ENCODE results near the gene RASGEF1C. TPM values are rescaled to one million over a fixed set of nuclear protein-coding genes. Genes with fewer than 3 reads are reported as not detected.

RASGEF1C gene
- 0.30 TPM for polyA plus RNA-seq (2012; ENCODE audit: insufficient read length, low read depth)

GRCh38 chr5:180209137-180209581 lies at the start of gene RASGEF1C:
Gene RASGEF1C (minus strand): TSS chr5:180209211. CDS start chr5:180138052, 71,159 bp downstream.
- no peak for TF ChIP-seq FOXP2 (optimal IDR thresholded peaks at IDR 0.05; ENCODE audit: borderline replicate concordance, extremely low read depth, extremely low read length, insufficient read depth)

- TF ChIP-seq REST (IDR thresholded peaks at IDR 0.05; ENCODE audit: insufficient read depth in 1 of 2, low read depth in 2 of 2, low read length in 2 of 2): no peak
- TF ChIP-seq SIN3A (IDR thresholded peaks at IDR 0.05; ENCODE audit: borderline replicate concordance, insufficient read depth, low read length): no peak
Observed at GRCh38 chr5:180253036-180253824, 44.2 kb upstream of the RASGEF1C start.

GRCh38 chr5:180251887-180252286 lies 42.9 kb upstream of the RASGEF1C start:
- TF ChIP-seq TAF1 (IDR thresholded peaks at IDR 0.05; ENCODE audit: borderline replicate concordance, insufficient read depth, low read length) (no peak), REST (IDR thresholded peaks at IDR 0.05; ENCODE audit: insufficient read depth in 1 of 2, low read depth in 2 of 2, low read length in 2 of 2) (no peak), POLR2AphosphoS5 (IDR thresholded peaks at IDR 0.05; ENCODE audit: low read depth, low read length) (no peak), SIN3A (IDR thresholded peaks at IDR 0.05; ENCODE audit: borderline replicate concordance, insufficient read depth, low read length) (no peak), FOXP2 (optimal IDR thresholded peaks at IDR 0.05; ENCODE audit: borderline replicate concordance, extremely low read depth, extremely low read length, insufficient read depth) (no peak)

- TF ChIP-seq REST (IDR thresholded peaks at IDR 0.05; ENCODE audit: insufficient read depth in 1 of 2, low read depth in 2 of 2, low read length in 2 of 2): no peak
Observed at GRCh38 chr5:180251141-180251540, 42.1 kb upstream of the RASGEF1C start.

GRCh38 chr5:180250329-180250728 lies 41.3 kb upstream of the RASGEF1C start:
- TF ChIP-seq FOXP2 (optimal IDR thresholded peaks at IDR 0.05; ENCODE audit: borderline replicate concordance, extremely low read depth, extremely low read length, insufficient read depth): no peak
- no peak for TF ChIP-seq SIN3A (IDR thresholded peaks at IDR 0.05; ENCODE audit: borderline replicate concordance, insufficient read depth, low read length)
- no peak for TF ChIP-seq REST (IDR thresholded peaks at IDR 0.05; ENCODE audit: insufficient read depth in 1 of 2, low read depth in 2 of 2, low read length in 2 of 2)
- TF ChIP-seq POLR2AphosphoS5 (IDR thresholded peaks at IDR 0.05; ENCODE audit: low read depth, low read length): no peak
- no peak for TF ChIP-seq TAF1 (IDR thresholded peaks at IDR 0.05; ENCODE audit: borderline replicate concordance, insufficient read depth, low read length)

Data from PFSK-1 (cell line).